HEK293 (cell line): Measurements from ENCODE around the gene RPL26.

Experiments
- CTCF ChIP-seq: fragments of 450-650 bp; formaldehyde crosslinking; IDR thresholded peaks from 2 replicates; pipeline ENCODE4 v1.5.1; 2016; ENCODE audit warnings: missing biosample characterization, missing genetic modification characterization
- MYNN ChIP-seq: fragments of 450-650 bp; formaldehyde crosslinking; IDR thresholded peaks from 2 replicates; pipeline ENCODE4 v1.5.1; 2016; ENCODE audit warnings: missing biosample characterization, missing genetic modification characterization, borderline replicate concordance
- REPIN1 ChIP-seq: fragments of 450-650 bp; formaldehyde crosslinking; IDR thresholded peaks from 2 replicates; pipeline ENCODE4 v1.5.1; 2017; ENCODE audit warnings: missing biosample characterization, missing genetic modification characterization, low read depth
- ZBTB17 ChIP-seq: fragments of 450-650 bp; formaldehyde crosslinking; IDR thresholded peaks from 2 replicates; pipeline ENCODE4 v1.5.1; 2016; ENCODE audit warnings: missing biosample characterization, missing genetic modification characterization
- ZBTB8A ChIP-seq: fragments of 450-650 bp; formaldehyde crosslinking; IDR thresholded peaks from 2 replicates; pipeline ENCODE4 v1.5.1; 2016; ENCODE audit warnings: missing biosample characterization, missing genetic modification characterization
- ZIC2 ChIP-seq: fragments of 450-650 bp; formaldehyde crosslinking; IDR thresholded peaks from 2 replicates; pipeline ENCODE4 v1.5.1; 2016; ENCODE audit warnings: missing biosample characterization, missing genetic modification characterization
- ZNF23 ChIP-seq: fragments of 450-650 bp; formaldehyde crosslinking; IDR thresholded peaks from 2 replicates; pipeline ENCODE4 v1.5.1; 2016; ENCODE audit warnings: missing biosample characterization, missing genetic modification characterization, borderline replicate concordance
- ZNF423 ChIP-seq: fragments of 450-650 bp; formaldehyde crosslinking; IDR thresholded peaks from 2 replicates; pipeline ENCODE4 v1.5.1; 2016; ENCODE audit warnings: missing biosample characterization, missing genetic modification characterization
- ZNF426 ChIP-seq: fragments of 450-650 bp; formaldehyde crosslinking; IDR thresholded peaks from 2 replicates; pipeline ENCODE4 v1.5.1; 2017; ENCODE audit warnings: missing biosample characterization, missing genetic modification characterization, mild to moderate bottlenecking, inconsistent platforms, moderate library complexity
- ZNF544 ChIP-seq: fragments of 450-650 bp; formaldehyde crosslinking; IDR thresholded peaks from 2 replicates; pipeline ENCODE4 v1.5.0; 2017; ENCODE audit warnings: missing biosample characterization, missing genetic modification characterization
- ZNF548 ChIP-seq: fragments of 450-650 bp; formaldehyde crosslinking; IDR thresholded peaks from 2 replicates; pipeline ENCODE4 v1.5.1; 2016; ENCODE audit warnings: missing biosample characterization, missing genetic modification characterization
- TF ChIP-seq, protein P1 (sequence below): fragments of 450-650 bp; formaldehyde crosslinking; IDR thresholded peaks from 2 replicates; pipeline ENCODE4 v1.5.1; 2016; ENCODE audit warnings: missing biosample characterization, missing genetic modification characterization
- TF ChIP-seq, protein P2 (sequence below): fragments of 450-650 bp; formaldehyde crosslinking; IDR thresholded peaks from 2 replicates; pipeline ENCODE4 v1.5.1; 2016; ENCODE audit warnings: missing biosample characterization, missing genetic modification characterization, borderline replicate concordance

- TF ChIP-seq, protein P1, sequence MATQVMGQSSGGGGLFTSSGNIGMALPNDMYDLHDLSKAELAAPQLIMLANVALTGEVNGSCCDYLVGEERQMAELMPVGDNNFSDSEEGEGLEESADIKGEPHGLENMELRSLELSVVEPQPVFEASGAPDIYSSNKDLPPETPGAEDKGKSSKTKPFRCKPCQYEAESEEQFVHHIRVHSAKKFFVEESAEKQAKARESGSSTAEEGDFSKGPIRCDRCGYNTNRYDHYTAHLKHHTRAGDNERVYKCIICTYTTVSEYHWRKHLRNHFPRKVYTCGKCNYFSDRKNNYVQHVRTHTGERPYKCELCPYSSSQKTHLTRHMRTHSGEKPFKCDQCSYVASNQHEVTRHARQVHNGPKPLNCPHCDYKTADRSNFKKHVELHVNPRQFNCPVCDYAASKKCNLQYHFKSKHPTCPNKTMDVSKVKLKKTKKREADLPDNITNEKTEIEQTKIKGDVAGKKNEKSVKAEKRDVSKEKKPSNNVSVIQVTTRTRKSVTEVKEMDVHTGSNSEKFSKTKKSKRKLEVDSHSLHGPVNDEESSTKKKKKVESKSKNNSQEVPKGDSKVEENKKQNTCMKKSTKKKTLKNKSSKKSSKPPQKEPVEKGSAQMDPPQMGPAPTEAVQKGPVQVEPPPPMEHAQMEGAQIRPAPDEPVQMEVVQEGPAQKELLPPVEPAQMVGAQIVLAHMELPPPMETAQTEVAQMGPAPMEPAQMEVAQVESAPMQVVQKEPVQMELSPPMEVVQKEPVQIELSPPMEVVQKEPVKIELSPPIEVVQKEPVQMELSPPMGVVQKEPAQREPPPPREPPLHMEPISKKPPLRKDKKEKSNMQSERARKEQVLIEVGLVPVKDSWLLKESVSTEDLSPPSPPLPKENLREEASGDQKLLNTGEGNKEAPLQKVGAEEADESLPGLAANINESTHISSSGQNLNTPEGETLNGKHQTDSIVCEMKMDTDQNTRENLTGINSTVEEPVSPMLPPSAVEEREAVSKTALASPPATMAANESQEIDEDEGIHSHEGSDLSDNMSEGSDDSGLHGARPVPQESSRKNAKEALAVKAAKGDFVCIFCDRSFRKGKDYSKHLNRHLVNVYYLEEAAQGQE (tag by site-specific recombination), result no peak
- TF ChIP-seq MYNN (tag by site-specific recombination) (no peak), CTCF (tag by site-specific recombination) (no peak), ZIC2 (tag by site-specific recombination) (no peak), ZBTB17 (tag by site-specific recombination) (no peak), ZBTB8A (tag by site-specific recombination) (no peak), ZNF544 (tag by site-specific recombination) (no peak), ZNF426 (tag by site-specific recombination) (no peak), ZNF423 (tag by site-specific recombination) (no peak), REPIN1 (tag by site-specific recombination) (no peak), ZNF23 (tag by site-specific recombination) (no peak), ZNF548 (no peak)
- TF ChIP-seq, protein P2, sequence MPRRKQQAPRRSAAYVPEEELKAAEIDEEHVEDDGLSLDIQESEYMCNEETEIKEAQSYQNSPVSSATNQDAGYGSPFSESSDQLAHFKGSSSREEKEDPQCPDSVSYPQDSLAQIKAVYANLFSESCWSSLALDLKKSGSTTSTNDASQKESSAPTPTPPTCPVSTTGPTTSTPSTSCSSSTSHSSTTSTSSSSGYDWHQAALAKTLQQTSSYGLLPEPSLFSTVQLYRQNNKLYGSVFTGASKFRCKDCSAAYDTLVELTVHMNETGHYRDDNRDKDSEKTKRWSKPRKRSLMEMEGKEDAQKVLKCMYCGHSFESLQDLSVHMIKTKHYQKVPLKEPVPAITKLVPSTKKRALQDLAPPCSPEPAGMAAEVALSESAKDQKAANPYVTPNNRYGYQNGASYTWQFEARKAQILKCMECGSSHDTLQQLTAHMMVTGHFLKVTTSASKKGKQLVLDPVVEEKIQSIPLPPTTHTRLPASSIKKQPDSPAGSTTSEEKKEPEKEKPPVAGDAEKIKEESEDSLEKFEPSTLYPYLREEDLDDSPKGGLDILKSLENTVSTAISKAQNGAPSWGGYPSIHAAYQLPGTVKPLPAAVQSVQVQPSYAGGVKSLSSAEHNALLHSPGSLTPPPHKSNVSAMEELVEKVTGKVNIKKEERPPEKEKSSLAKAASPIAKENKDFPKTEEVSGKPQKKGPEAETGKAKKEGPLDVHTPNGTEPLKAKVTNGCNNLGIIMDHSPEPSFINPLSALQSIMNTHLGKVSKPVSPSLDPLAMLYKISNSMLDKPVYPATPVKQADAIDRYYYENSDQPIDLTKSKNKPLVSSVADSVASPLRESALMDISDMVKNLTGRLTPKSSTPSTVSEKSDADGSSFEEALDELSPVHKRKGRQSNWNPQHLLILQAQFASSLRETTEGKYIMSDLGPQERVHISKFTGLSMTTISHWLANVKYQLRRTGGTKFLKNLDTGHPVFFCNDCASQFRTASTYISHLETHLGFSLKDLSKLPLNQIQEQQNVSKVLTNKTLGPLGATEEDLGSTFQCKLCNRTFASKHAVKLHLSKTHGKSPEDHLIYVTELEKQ (tag by site-specific recombination), result no peak
Measured at GRCh38 chr17:8392674-8393469, 9.9 kb upstream of the RPL26 start.
